HEK293T (cell line): ENCODE data around the gene LSM3.

Experiments
- ELF4 ChIP-seq: fragments of 450-650 bp; IDR thresholded peaks from 2 replicates; pipeline ENCODE4 v1.6.1; 2017; ENCODE audit warnings: antibody characterized with exemption
- FOXK2 ChIP-seq: fragments of 450-650 bp; IDR thresholded peaks from 2 replicates; pipeline ENCODE4 v1.6.1; 2016; ENCODE audit warnings: mild to moderate bottlenecking
- FOXM1 ChIP-seq: fragments of 450-650 bp; IDR thresholded peaks from 2 replicates; pipeline ENCODE4 v1.6.1; 2017; ENCODE audit warnings: mild to moderate bottlenecking, borderline replicate concordance
- L3MBTL2 ChIP-seq: fragments of 450-650 bp; conservative IDR thresholded peaks from 2 replicates; pipeline ENCODE4 v1.6.1; 2016; ENCODE audit warnings: mild to moderate bottlenecking
- LEF1 ChIP-seq: fragments of 450-650 bp; IDR thresholded peaks from 2 replicates; pipeline ENCODE4 v1.6.1; 2017; ENCODE audit warnings: mild to moderate bottlenecking, borderline replicate concordance
- NFRKB ChIP-seq: fragments of 450-650 bp; IDR thresholded peaks from 2 replicates; pipeline ENCODE4 v1.6.1; 2016; ENCODE audit warnings: mild to moderate bottlenecking, moderate library complexity
- SUZ12 ChIP-seq: fragments of 450-650 bp; IDR thresholded peaks from 2 replicates; pipeline ENCODE4 v1.6.1; 2016; ENCODE audit warnings: mild to moderate bottlenecking
- TARDBP ChIP-seq: fragments of 450-650 bp; IDR thresholded peaks from 2 replicates; pipeline ENCODE4 v1.6.1; 2016

DNA sequence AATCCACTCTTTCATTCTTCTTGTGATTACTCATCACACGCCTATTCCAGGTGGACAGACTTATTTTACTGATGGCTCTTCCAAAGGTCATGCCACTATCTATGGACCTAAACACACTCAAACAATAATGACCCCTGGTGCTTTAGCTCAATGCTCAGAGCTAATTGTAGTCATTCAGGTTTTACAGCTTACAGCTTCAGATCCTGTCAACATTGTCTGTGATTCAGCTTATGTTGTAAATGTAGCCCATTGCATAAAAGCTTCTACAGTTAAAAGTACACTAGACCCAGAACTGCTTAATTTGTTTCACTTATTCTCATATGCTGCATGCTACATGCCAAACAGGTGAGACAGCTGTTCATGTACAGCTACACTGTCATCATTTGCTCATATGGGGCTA, 49.2 kb downstream of the LSM3 start:
- no peak for TF ChIP-seq FOXK2
- TF ChIP-seq TARDBP, result no peak
- TF ChIP-seq SUZ12, result no peak
- TF ChIP-seq LEF1, result no peak
- no peak for TF ChIP-seq FOXM1
- no peak for TF ChIP-seq L3MBTL2
- no peak for TF ChIP-seq NFRKB
- no peak for TF ChIP-seq ELF4
